GM12875 (cell line): ENCODE data around the gene PGGHG.
A peak's percentile ranks its signal among the peaks of the same experiment; 100 is the strongest.

Source experiments
- H3K4me3 ChIP-seq: one replicate; pipeline ENCODE4 v1.5.1; 2011; ENCODE audit warnings: low read depth, low read length, control low read depth
- CTCF ChIP-seq: IDR thresholded peaks from 2 replicates; pipeline ENCODE4 v1.5.1; 2011; ENCODE audit warnings: low read depth, mild to moderate bottlenecking, control low read depth, inconsistent platforms, low read length, moderate library complexity, borderline replicate concordance; ENCODE audit not compliant: insufficient read depth

The PGGHG gene

GRCh38 chr11:289398-289711 is 429 bp downstream of the PGGHG start:
- TF ChIP-seq CTCF: no peak
- H3K4me3 ChIP-seq: peak overlapping the region; percentile 1

- no peak overlapping the region for H3K4me3 ChIP-seq
- no peak for TF ChIP-seq CTCF
Measured at GRCh38 chr11:289712-290620, 1.0 kb downstream of the PGGHG start.

GRCh38 chr11:290621-291231 is 1.8 kb downstream of the PGGHG start:
- H3K4me3 ChIP-seq: no peak overlapping the region
- no peak for TF ChIP-seq CTCF

- no peak for TF ChIP-seq CTCF
- no peak overlapping the region for H3K4me3 ChIP-seq
Measured at GRCh38 chr11:291281-292210, 2.6 kb downstream of the PGGHG start.

GRCh38 chr11:292211-293121 is 3.5 kb downstream of the PGGHG start:
- no peak for TF ChIP-seq CTCF
- H3K4me3 ChIP-seq: no peak overlapping the region

GRCh38 chr11:293271-293851 is 4.4 kb downstream of the PGGHG start:
- H3K4me3 ChIP-seq: no peak overlapping the region
- no peak for TF ChIP-seq CTCF
